Suprapubic skin (tissue), 4 donors: ENCODE results near the gene TOMM7.

Source experiments
- EP300 ChIP-seq: sonication (generic); formaldehyde crosslinking; IDR thresholded peaks from one replicate; pipeline ENCODE4 v1.6.1; 2017; ENCODE audit warnings: antibody characterized with exemption
- POLR2A ChIP-seq, 2 donors: fragments of 450-650 bp; IDR thresholded peaks; one replicate each; pipeline ENCODE4 v1.6.1; 2017; ENCODE audit warnings: antibody characterized with exemption in 2 of 2, mild to moderate bottlenecking in 2 of 2, moderate library complexity in 2 of 2
- POLR2AphosphoS5 ChIP-seq, 3 donors: sonication (generic); formaldehyde crosslinking; IDR thresholded peaks; one replicate each; pipeline ENCODE4 v1.6.1; 2017; ENCODE audit warnings: antibody characterized with exemption in 3 of 3
- TF ChIP-seq, protein P1 (sequence below), 2 donors: fragments of 200-600 bp in 1 of 2; fragments of 450-650 bp in 1 of 2; sonication (generic) in 1 of 2; IDR thresholded peaks; one replicate each; pipeline ENCODE4 v1.5.1; 2016 to 2019; ENCODE audit warnings: antibody characterized with exemption in 2 of 2, mild to moderate bottlenecking in 1 of 2, moderate library complexity in 1 of 2

DNA sequence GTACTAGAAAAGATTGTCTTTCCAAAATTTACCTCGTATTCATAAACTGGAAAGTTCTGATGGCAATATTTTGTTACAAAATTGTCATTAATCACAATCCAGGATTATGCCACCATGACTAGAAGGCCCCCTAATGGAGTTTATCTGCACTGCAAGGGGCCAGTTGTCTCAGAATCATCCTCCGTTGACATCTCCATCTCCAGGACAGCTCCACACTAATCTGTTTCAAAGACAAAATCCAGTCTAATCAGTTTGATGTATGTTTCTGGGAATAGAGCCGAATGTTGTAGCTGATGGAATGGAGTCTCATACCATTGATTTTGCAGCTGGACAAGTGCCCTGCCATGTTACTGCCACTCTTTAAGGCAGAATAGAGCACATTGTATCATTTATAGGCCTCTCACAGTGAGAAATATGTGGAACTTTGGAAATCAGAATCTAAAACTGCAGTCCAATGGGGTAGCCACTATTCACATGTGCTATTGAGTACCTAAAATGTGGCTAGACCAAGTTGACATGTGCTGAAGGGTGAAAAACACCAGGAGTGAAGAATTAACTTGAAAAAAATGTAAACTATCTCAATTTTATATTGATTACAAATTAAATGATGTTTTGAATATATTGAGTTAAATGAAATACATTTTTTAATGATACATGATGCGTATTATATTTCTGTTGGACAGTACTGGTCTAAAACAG, 38.3 kb upstream of the TOMM7 start:
- TF ChIP-seq, protein P1, sequence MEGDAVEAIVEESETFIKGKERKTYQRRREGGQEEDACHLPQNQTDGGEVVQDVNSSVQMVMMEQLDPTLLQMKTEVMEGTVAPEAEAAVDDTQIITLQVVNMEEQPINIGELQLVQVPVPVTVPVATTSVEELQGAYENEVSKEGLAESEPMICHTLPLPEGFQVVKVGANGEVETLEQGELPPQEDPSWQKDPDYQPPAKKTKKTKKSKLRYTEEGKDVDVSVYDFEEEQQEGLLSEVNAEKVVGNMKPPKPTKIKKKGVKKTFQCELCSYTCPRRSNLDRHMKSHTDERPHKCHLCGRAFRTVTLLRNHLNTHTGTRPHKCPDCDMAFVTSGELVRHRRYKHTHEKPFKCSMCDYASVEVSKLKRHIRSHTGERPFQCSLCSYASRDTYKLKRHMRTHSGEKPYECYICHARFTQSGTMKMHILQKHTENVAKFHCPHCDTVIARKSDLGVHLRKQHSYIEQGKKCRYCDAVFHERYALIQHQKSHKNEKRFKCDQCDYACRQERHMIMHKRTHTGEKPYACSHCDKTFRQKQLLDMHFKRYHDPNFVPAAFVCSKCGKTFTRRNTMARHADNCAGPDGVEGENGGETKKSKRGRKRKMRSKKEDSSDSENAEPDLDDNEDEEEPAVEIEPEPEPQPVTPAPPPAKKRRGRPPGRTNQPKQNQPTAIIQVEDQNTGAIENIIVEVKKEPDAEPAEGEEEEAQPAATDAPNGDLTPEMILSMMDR (IDR thresholded peaks at IDR 0.05), result peak in 1 of 2 donors; percentile 37
- TF ChIP-seq POLR2A (IDR thresholded peaks at IDR 0.05) (no peak), POLR2AphosphoS5 (IDR thresholded peaks at IDR 0.05) (no peak), EP300 (no peak)
